Smooth muscle cell (in vitro differentiated cells): Measurements from ENCODE around the gene FOXP1. TPM values are rescaled to one million over a fixed set of nuclear protein-coding genes. Genes with fewer than 3 reads are reported as not detected.

Experiments used
- DNase-seq: peaks from one replicate; lab custom pipeline; 2025; ENCODE audit not compliant: unreplicated experiment; lab: John Stamatoyannopoulos, UW
- H2AFZ ChIP-seq: fragments of 200-600 bp; sonication (generic); 2 replicates; pipeline ENCODE4 v1.6.0; 2016; ENCODE audit warnings: antibody characterized with exemption, low read depth, mild to moderate bottlenecking
- H3F3A ChIP-seq: fragments of 200-600 bp; sonication (generic); 2 replicates; pipeline ENCODE4 v1.6.0; 2017; ENCODE audit warnings: antibody characterized with exemption, low read depth
- H3K27ac ChIP-seq: fragments of 200-600 bp; sonication (generic); 2 replicates; pipeline ENCODE4 v1.5.1; 2016; ENCODE audit warnings: low read depth, mild to moderate bottlenecking
- H3K27me3 ChIP-seq: fragments of 200-600 bp; sonication (generic); 2 replicates; pipeline ENCODE4 v1.6.1; 2016; ENCODE audit warnings: low read depth, mild to moderate bottlenecking
- H3K36me3 ChIP-seq: fragments of 200-600 bp; sonication (generic); 2 replicates; pipeline ENCODE4 v1.5.1; 2016; ENCODE audit warnings: low read depth
- H3K4me1 ChIP-seq: fragments of 200-600 bp; sonication (generic); 2 replicates; pipeline ENCODE4 v1.5.1; 2016; ENCODE audit warnings: low read depth
- H3K4me2 ChIP-seq: fragments of 200-600 bp; sonication (generic); 2 replicates; pipeline ENCODE4 v1.6.0; 2016; ENCODE audit warnings: mild to moderate bottlenecking
- H3K4me3 ChIP-seq: fragments of 200-600 bp; sonication (generic); 2 replicates; pipeline ENCODE4 v1.5.1; 2016; ENCODE audit warnings: mild to moderate bottlenecking
- H3K79me2 ChIP-seq: fragments of 200-600 bp; sonication (generic); 2 replicates; pipeline ENCODE4 v1.6.0; 2016; ENCODE audit warnings: low read depth, mild to moderate bottlenecking
- H3K9ac ChIP-seq: fragments of 200-600 bp; sonication (generic); 2 replicates; pipeline ENCODE4 v1.6.0; 2016; ENCODE audit warnings: low read depth
- H3K9me3 ChIP-seq: fragments of 200-600 bp; sonication (generic); replicated peaks from 2 replicates; pipeline ENCODE4 v1.5.1; 2016; ENCODE audit warnings: low read depth
- H4K20me1 ChIP-seq: fragments of 200-600 bp; sonication (generic); 2 replicates; pipeline ENCODE4 v1.6.0; 2016; ENCODE audit warnings: low read depth
- CTCF ChIP-seq: fragments of 200-600 bp; sonication (generic); IDR thresholded peaks from 2 replicates; pipeline ENCODE4 v1.5.1; 2017; ENCODE audit warnings: borderline replicate concordance, mild to moderate bottlenecking, antibody characterized with exemption; ENCODE audit not compliant: insufficient read depth, poor library complexity, severe bottlenecking
- WGBS: methylation state at CpG from one replicate; pipeline ENCODE4 v1.1.7; 2016; ENCODE audit warnings: low lambda C conversion rate; 5-methylcytosine and 5-hydroxymethylcytosine counted together
- polyA plus RNA-seq: library from polyadenylated mRNA; unstranded; fragments of >200 nt; fragmentation: Nextera tagmentation; extraction: Ambion mirVana; gene quantifications from 2 replicates; pipeline ENCODE4 v1.2.1, GENCODE V29; 2016
- total RNA-seq: library from RNA; depleted of rRNA; stranded (reverse); fragments of >200 nt; gene quantifications from 2 replicates; pipeline ENCODE4 v1.2.3, GENCODE V29; 2014

Gene FOXP1
- total and polyA plus RNA-seq, 2 experiments from 2014 or later, result 40.9 to 68.0 TPM

- H3K9me3 ChIP-seq, result no peaks in the 10 kb centered on the region
- no peaks in the 10 kb centered on the region for H3K4me1 ChIP-seq
- no peaks in the 10 kb centered on the region for H3K79me2 ChIP-seq
- H2AFZ ChIP-seq, result no peak overlapping the region
- H3K4me2 ChIP-seq, result no peak overlapping the region
- H3F3A ChIP-seq, result no peaks in the 10 kb centered on the region
- no peak for TF ChIP-seq CTCF
- H3K27ac ChIP-seq, result no peak overlapping the region
- no peaks in the 10 kb centered on the region for H3K36me3 ChIP-seq
- H3K4me3 ChIP-seq, result no peak overlapping the region
- H4K20me1 ChIP-seq, result no peaks in the 10 kb centered on the region
- no peak overlapping the region for H3K9ac ChIP-seq
- WGBS, result 96% methylated on average over 1 of the region's 1 CpG
- no peaks in the 10 kb centered on the region for H3K27me3 ChIP-seq
- no peak for DNase-seq
Observed at GRCh38 chr3:71162221-71162620, 421.3 kb downstream of the FOXP1 start.

- Histone ChIP-seq H3K9me3 (no peaks in the 10 kb centered on the region), H3K36me3 (no peaks in the 10 kb centered on the region), H3F3A (no peaks in the 10 kb centered on the region), H3K27ac (peak overlapping the region; percentile 14), H4K20me1 (no peaks in the 10 kb centered on the region), H3K9ac (no peak overlapping the region), H3K27me3 (no peaks in the 10 kb centered on the region), H3K4me1 (no peaks in the 10 kb centered on the region), H3K4me2 (no peak overlapping the region), H3K4me3 (no peak overlapping the region), H2AFZ (no peak overlapping the region), H3K79me2 (no peaks in the 10 kb centered on the region)
- DNase-seq, result no peak
- no peak for TF ChIP-seq CTCF
- WGBS, result 81% methylated on average over 7 of the region's 7 CpGs
Observed at GRCh38 chr3:71160785-71161546, 422.6 kb downstream of the FOXP1 start.

- TF ChIP-seq CTCF, result no peak
- 38% methylated on average over 1 of the region's 1 CpG for WGBS
- DNase-seq, result no peak
Observed at GRCh38 chr3:71156062-71156665, 427.4 kb downstream of the FOXP1 start.

More at GRCh38 chr3:71156062-71156665, 427.4 kb downstream of the FOXP1 start:
- no peaks in the 10 kb centered on the region for H3F3A ChIP-seq
- H3K9ac ChIP-seq, result no peak overlapping the region
- H3K27ac ChIP-seq, result no peak overlapping the region
- H3K36me3 ChIP-seq, result no peaks in the 10 kb centered on the region
- peaks cover 3% of the 10 kb centered on the region for H4K20me1 ChIP-seq
- H3K4me3 ChIP-seq, result no peak overlapping the region
- H3K79me2 ChIP-seq, result no peaks in the 10 kb centered on the region
- no peaks in the 10 kb centered on the region for H3K4me1 ChIP-seq
- no peaks in the 10 kb centered on the region for H3K27me3 ChIP-seq
- H3K4me2 ChIP-seq, result no peak overlapping the region
- H2AFZ ChIP-seq, result no peak overlapping the region
- no peaks in the 10 kb centered on the region for H3K9me3 ChIP-seq
